Esophagus muscularis mucosa (tissue), 4 donors: ENCODE results near the gene CCNI2. TPM values are rescaled to one million over a fixed set of nuclear protein-coding genes. Genes with fewer than 3 reads are reported as not detected.

ENCODE experiments used
- DNase-seq: peaks from one replicate; pipeline ENCODE4 v3.0.0-alpha.2; 2017; ENCODE audit errors: extremely low spot score
- H3K27ac ChIP-seq, 4 donors: fragments of 200-600 bp; sonication (generic); replicated peaks in 1 of 4; 1 replicate in 3 of 4; 2 replicates in 1 of 4; pipeline ENCODE4 v1.5.1; 2016 to 2019; ENCODE audit warnings: mild to moderate bottlenecking in 1 of 4
- H3K27me3 ChIP-seq, 4 donors: fragments of 200-600 bp; sonication (generic); one replicate each; pipeline versions ENCODE4 v1.5.1 to v1.6.0; 2016 to 2019
- H3K36me3 ChIP-seq, 4 donors: fragments of 200-600 bp; sonication (generic); one replicate each; pipeline ENCODE4 v1.5.1; 2016 to 2019
- H3K4me1 ChIP-seq, 4 donors: fragments of 200-600 bp; sonication (generic); one replicate each; pipeline ENCODE4 v1.5.1; 2016 to 2019
- H3K4me3 ChIP-seq, 4 donors: fragments of 200-600 bp; sonication (generic); 1 replicate in 2 of 4; 2 replicates in 2 of 4; pipeline ENCODE4 v1.5.1; 2016 to 2019; ENCODE audit warnings: mild to moderate bottlenecking in 4 of 4, moderate library complexity in 1 of 4
- H3K9me3 ChIP-seq, 4 donors: fragments of 200-600 bp; sonication (generic); 1 replicate in 3 of 4; 2 replicates in 1 of 4; pipeline ENCODE4 v1.5.1; 2016 to 2019
- CTCF ChIP-seq, 3 experiments: fragments of 200-600 bp in 2 of 3; fragments of 450-650 bp in 1 of 3; sonication (generic) in 2 of 3; IDR thresholded peaks; one replicate each; pipeline ENCODE4 v1.5.1; 2017 to 2019; ENCODE audit warnings: antibody characterized with exemption in 3 of 3, mild to moderate bottlenecking in 2 of 3, moderate library complexity in 1 of 3
- EP300 ChIP-seq: sonication (generic); formaldehyde crosslinking; IDR thresholded peaks from one replicate; pipeline ENCODE4 v1.6.1; 2017; ENCODE audit warnings: antibody characterized with exemption
- POLR2A ChIP-seq: fragments of 450-650 bp; IDR thresholded peaks from one replicate; pipeline ENCODE4 v1.6.1; 2017; ENCODE audit warnings: antibody characterized with exemption, moderate library complexity, mild to moderate bottlenecking, low read depth
- POLR2AphosphoS5 ChIP-seq, 2 donors: sonication (generic); formaldehyde crosslinking; IDR thresholded peaks; one replicate each; pipeline ENCODE4 v1.6.1; 2017; ENCODE audit warnings: antibody characterized with exemption in 2 of 2
- WGBS: methylation state at CpG from one replicate; pipeline ENCODE4 v1.1.5; 2018; 5-methylcytosine and 5-hydroxymethylcytosine counted together
- intact Hi-C: fragments of 100-400 bp; cut with DNase I; formaldehyde crosslinking; loops from one replicate; pipeline ENCODE4 v1.15.1; 2023
- total RNA-seq, 4 donors: library from RNA; depleted of rRNA; stranded (reverse); fragments of >200 nt; gene quantifications; one replicate each; pipeline versions ENCODE4 v1.1.0 to v1.2.1, GENCODE V29; 2016

CCNI2 gene, protein sequence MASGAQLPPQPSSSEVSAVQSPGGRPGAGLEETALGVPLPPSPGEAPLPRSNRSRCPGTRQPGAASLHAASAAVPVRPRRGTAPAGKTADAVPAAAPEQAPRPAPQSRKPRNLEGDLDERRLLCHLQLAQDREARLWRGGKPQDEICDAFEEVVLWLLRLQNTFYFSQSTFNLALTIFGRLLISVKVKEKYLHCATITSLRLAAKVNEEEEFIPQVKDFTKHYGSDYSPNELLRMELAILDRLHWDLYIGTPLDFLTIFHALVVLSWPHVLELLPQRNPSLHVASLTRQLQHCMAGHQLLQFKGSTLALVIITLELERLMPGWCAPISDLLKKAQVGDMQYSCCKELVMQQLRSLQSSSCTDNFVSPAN
- under 1 TPM in 1 of 4 donors, not detected in 3; 0.39 TPM for total RNA-seq

DNA sequence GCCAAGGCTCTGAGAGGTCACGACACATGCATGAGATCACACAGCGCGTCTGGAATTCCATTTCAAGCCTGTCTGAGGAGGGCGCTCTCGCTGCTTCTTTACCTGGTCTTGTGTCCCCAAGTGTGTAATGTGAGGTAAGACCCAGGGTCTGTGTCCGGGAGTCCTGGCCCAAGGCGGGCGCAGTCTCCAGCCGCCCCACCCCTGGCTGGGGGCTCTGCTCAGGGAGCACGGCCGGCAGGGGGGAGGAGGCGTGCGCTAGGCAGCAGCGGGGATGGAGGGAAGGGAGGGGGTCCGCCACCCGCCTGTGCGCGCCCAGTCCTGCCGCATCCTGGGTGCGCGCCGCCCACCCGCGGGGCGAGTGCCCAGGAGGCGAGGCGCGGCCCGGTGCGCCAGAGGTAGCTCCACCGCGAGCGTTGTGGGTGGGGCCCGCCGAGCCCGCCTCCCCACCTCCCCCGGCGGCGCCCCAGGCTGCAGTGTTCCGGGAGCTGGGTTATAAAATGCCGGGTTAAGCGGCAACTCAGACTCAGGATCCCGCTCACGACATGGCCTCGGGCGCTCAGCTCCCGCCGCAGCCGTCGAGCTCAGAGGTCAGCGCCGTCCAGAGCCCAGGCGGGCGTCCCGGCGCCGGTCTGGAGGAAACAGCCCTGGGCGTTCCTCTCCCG is at the start of gene CCNI2:
TSS of gene CCNI2 (plus strand) at position 473 of the 662 bp plus-strand sequence. CDS start at position 543, 70 bp downstream.
- no peak within 1 kb of the TSS for H3K27ac ChIP-seq
- peaks cover 9 to 60% (median 19%) of the 10 kb centered on the region in 4 donors for H3K27me3 ChIP-seq
- H3K4me1 ChIP-seq, result peaks cover 9 to 13% (median 13%) of the 10 kb centered on the region in 4 donors
- H3K9me3 ChIP-seq, result no peaks in the 10 kb centered on the region
- intact Hi-C loops, result no loop called here
- WGBS, result 9% methylated on average over 15 of the region's 59 CpGs
- H3K4me3 ChIP-seq, result peak within 1 kb of the TSS; percentile 49 to 64 (median 52)
- DNase-seq, result peak; percentile 88
- TF ChIP-seq POLR2AphosphoS5 (IDR thresholded peaks at IDR 0.05) (no peak), CTCF (IDR thresholded peaks at IDR 0.05) (peak in 1 of 3 experiments; percentile 6)
- peaks cover 0 to 6% (median 4%) of the 10 kb centered on the region in 4 donors for H3K36me3 ChIP-seq

- Histone ChIP-seq H3K27ac (no peak overlapping the region), H3K36me3 (peaks cover 9 to 43% (median 22%) of the 10 kb centered on the region in 4 donors)
- 96% methylated on average over 1 of the region's 1 CpG for WGBS
Observed at GRCh38 chr5:132704875-132705274, 42.4 kb upstream of the CCNI2 start.

GRCh38 chr5:132708645-132709044 is 38.6 kb upstream of the CCNI2 start:
- no peak for DNase-seq
- no peaks in the 10 kb centered on the region for H3K9me3 ChIP-seq
- intact Hi-C loops, result no loop called here
- no peak overlapping the region for H3K4me3 ChIP-seq
- H3K36me3 ChIP-seq, result peaks cover 0 to 17% (median 6%) of the 10 kb centered on the region in 4 donors
- TF ChIP-seq CTCF (IDR thresholded peaks at IDR 0.05) (no peak), POLR2AphosphoS5 (IDR thresholded peaks at IDR 0.05) (no peak), EP300 (no peak), POLR2A (no peak)
- H3K4me1 ChIP-seq, result no peaks in the 10 kb centered on the region
- H3K27ac ChIP-seq, result no peak overlapping the region
- no peaks in the 10 kb centered on the region for H3K27me3 ChIP-seq

More at GRCh38 chr5:132704875-132705274, 42.4 kb upstream of the CCNI2 start:
- Histone ChIP-seq H3K4me3 (no peak overlapping the region), H3K4me1 (no peaks in the 10 kb centered on the region), H3K27me3 (no peaks in the 10 kb centered on the region), H3K9me3 (no peaks in the 10 kb centered on the region)
- TF ChIP-seq EP300 (no peak), POLR2AphosphoS5 (IDR thresholded peaks at IDR 0.05) (no peak), CTCF (IDR thresholded peaks at IDR 0.05) (no peak), POLR2A (no peak)
- DNase-seq, result no peak
- intact Hi-C loops, result no loop called here

GRCh38 chr5:132714456-132715307 is 32.5 kb upstream of the CCNI2 start:
- H3K4me1 ChIP-seq, result peaks cover 0 to 8% (median 4%) of the 10 kb centered on the region in 4 donors
- H3K27ac ChIP-seq, result no peak overlapping the region
- peak; percentile 20 to 46 (median 38) for TF ChIP-seq CTCF (IDR thresholded peaks at IDR 0.05)
- no peak for TF ChIP-seq EP300
- no peaks in the 10 kb centered on the region for H3K27me3 ChIP-seq
- H3K9me3 ChIP-seq, result no peaks in the 10 kb centered on the region
- H3K36me3 ChIP-seq, result peaks cover under 1 to 15% (median 5%) of the 10 kb centered on the region in 4 donors
- intact Hi-C loops, result no loop called here
- DNase-seq, result no peak
- H3K4me3 ChIP-seq, result no peak overlapping the region
- 69% methylated on average over 11 of the region's 11 CpGs for WGBS
